Activated naive CD4-positive, alpha-beta T cell treated with anti-CD3 and anti-CD28 coated beads for 36 hours (primary cell): Measurements from ENCODE around the gene CHMP4B. TPM values are rescaled to one million over a fixed set of nuclear protein-coding genes. Genes with fewer than 3 reads are reported as not detected.

Experiments
- CTCF ChIA-PET: fragments of 350-600 bp; sonication (Branson Sonifier 250); formaldehyde crosslinking; loops from one replicate; lab custom pipeline; 2021; ENCODE audit warnings: antibody characterized with exemption; lab: Charles Lee
- DNase-seq: peaks from one replicate; pipeline ENCODE4 v3.0.0-alpha.2; 2020
- H3K27ac Mint-ChIP-seq: one replicate; pipeline ENCODE4 v1.8.0; 2021; ENCODE audit warnings: mild to moderate bottlenecking, mixed read lengths
- H3K27me3 Mint-ChIP-seq: one replicate; pipeline ENCODE4 v1.8.0; 2021; ENCODE audit warnings: low read depth, mixed read lengths
- H3K36me3 Mint-ChIP-seq: one replicate; pipeline ENCODE4 v1.8.0; 2021; ENCODE audit warnings: low read depth, mixed read lengths
- H3K4me1 Mint-ChIP-seq: one replicate; pipeline ENCODE4 v1.8.0; 2021; ENCODE audit warnings: low read depth, mixed read lengths
- H3K4me3 Mint-ChIP-seq: one replicate; pipeline ENCODE4 v1.8.0; 2021; ENCODE audit warnings: mild to moderate bottlenecking, moderate library complexity, mixed read lengths
- H3K9me3 Mint-ChIP-seq: one replicate; pipeline ENCODE4 v1.8.0; 2021; ENCODE audit warnings: mixed read lengths
- intact Hi-C: fragments of 100-400 bp; cut with micrococcal nuclease; formaldehyde crosslinking; loops from one replicate; pipeline ENCODE4 v1.15.1; 2023
- total RNA-seq, 2 experiments: library from RNA; stranded (reverse); gene quantifications; one replicate each; pipeline ENCODE4 v1.2.3, GENCODE V29; 2021

Gene CHMP4B
- total RNA-seq, 2 experiments from 2014 or later: 68.9 to 69.7 TPM

- peaks cover 52% of the 10 kb centered on the region for H3K4me1 Mint-ChIP-seq
- H3K36me3 Mint-ChIP-seq: peaks cover 16% of the 10 kb centered on the region
- DNase-seq: peak; percentile 63
- intact Hi-C loops: loop anchor here (1.0 to 5.0 kb wide), 4 partner anchors 32 to 865 kb away; partner anchors contain the start of genes ACTL10 and PIGU
- no peaks in the 10 kb centered on the region for H3K9me3 Mint-ChIP-seq
- CTCF ChIA-PET: interaction anchor here (1.4 kb wide), 1 partner anchor 40 kb away, joined by 4 read pairs; no protein-coding TSS in a partner anchor
- peak overlapping the region; percentile 87 for H3K27ac Mint-ChIP-seq
- H3K4me3 Mint-ChIP-seq: peak overlapping the region; percentile 87
- no peaks in the 10 kb centered on the region for H3K27me3 Mint-ChIP-seq
Measured at GRCh38 chr20:33812152-33812849, 1.2 kb downstream of the CHMP4B start.

- CTCF ChIA-PET: interaction anchor here (1.2 to 1.4 kb wide), 2 partner anchors 10 to 39 kb away, joined by 3 to 4 read pairs; no protein-coding TSS in a partner anchor
- Mint-ChIP-seq H3K27me3 (no peaks in the 10 kb centered on the region), H3K4me1 (peaks cover 59% of the 10 kb centered on the region), H3K27ac (peak overlapping the region; percentile 87), H3K9me3 (no peaks in the 10 kb centered on the region), H3K4me3 (peak overlapping the region; percentile 87), H3K36me3 (peaks cover 16% of the 10 kb centered on the region)
- no peak for DNase-seq
- intact Hi-C loops: loop anchor here (1.0 to 5.0 kb wide), 4 partner anchors 31 to 864 kb away; partner anchors contain the start of genes ACTL10 and PIGU
Measured at GRCh38 chr20:33812908-33813462, 1.8 kb downstream of the CHMP4B start.

GRCh38 chr20:33814238-33814712, 3.1 kb downstream of the CHMP4B start:
- Mint-ChIP-seq H3K4me3 (no peak overlapping the region), H3K9me3 (no peaks in the 10 kb centered on the region), H3K27ac (peak overlapping the region; percentile 42), H3K36me3 (peaks cover 16% of the 10 kb centered on the region), H3K4me1 (peaks cover 69% of the 10 kb centered on the region), H3K27me3 (no peaks in the 10 kb centered on the region)
- DNase-seq: peak; percentile 57
- CTCF ChIA-PET: interaction anchor here (0.9 to 1.9 kb wide), 2 partner anchors 22 to 315 kb away, joined by 3 to 8 read pairs; no protein-coding TSS in a partner anchor
- intact Hi-C loops: loop anchor here (5.0 kb wide), 2 partner anchors 147 to 863 kb away; partner anchors contain the start of genes ACTL10 and PIGU

GRCh38 chr20:33815671-33816070, 4.5 kb downstream of the CHMP4B start:
- Mint-ChIP-seq H3K27ac (no peak overlapping the region), H3K36me3 (peaks cover 18% of the 10 kb centered on the region), H3K9me3 (no peaks in the 10 kb centered on the region), H3K27me3 (no peaks in the 10 kb centered on the region), H3K4me1 (peaks cover 76% of the 10 kb centered on the region), H3K4me3 (no peak overlapping the region)
- CTCF ChIA-PET: interaction anchor here (0.7 kb wide), 1 partner anchor 25 kb away, joined by 3 read pairs; no protein-coding TSS in a partner anchor
- DNase-seq: no peak
- intact Hi-C loops: no loop called here

GRCh38 chr20:33816191-33816590, 5.0 kb downstream of the CHMP4B start:
- H3K27me3 Mint-ChIP-seq: no peaks in the 10 kb centered on the region
- CTCF ChIA-PET: interaction anchor here (0.7 kb wide), 1 partner anchor 24 kb away, joined by 3 read pairs; no protein-coding TSS in a partner anchor

GRCh38 chr20:33817411-33817810, 6.3 kb downstream of the CHMP4B start:
- Mint-ChIP-seq H3K27me3 (no peaks in the 10 kb centered on the region), H3K9me3 (no peaks in the 10 kb centered on the region), H3K4me1 (peaks cover 80% of the 10 kb centered on the region), H3K4me3 (no peak overlapping the region), H3K27ac (no peak overlapping the region), H3K36me3 (peaks cover 15% of the 10 kb centered on the region)
- DNase-seq: no peak
- CTCF ChIA-PET: no interaction called here
- intact Hi-C loops: no loop called here

More at GRCh38 chr20:33816191-33816590, 5.0 kb downstream of the CHMP4B start:
- Mint-ChIP-seq H3K4me3 (no peak overlapping the region), H3K27ac (no peak overlapping the region), H3K36me3 (peaks cover 17% of the 10 kb centered on the region), H3K9me3 (no peaks in the 10 kb centered on the region), H3K4me1 (peaks cover 74% of the 10 kb centered on the region)
- DNase-seq: no peak
- intact Hi-C loops: no loop called here

- Mint-ChIP-seq H3K27me3 (no peaks in the 10 kb centered on the region), H3K27ac (no peak overlapping the region), H3K4me1 (peaks cover 76% of the 10 kb centered on the region), H3K9me3 (no peaks in the 10 kb centered on the region), H3K4me3 (no peak overlapping the region), H3K36me3 (peaks cover 5% of the 10 kb centered on the region)
- intact Hi-C loops: no loop called here
- DNase-seq: no peak
- CTCF ChIA-PET: interaction anchor here (1.1 to 2.5 kb wide), 2 partner anchors 25 to 28 kb away, joined by 4 to 8 read pairs; no protein-coding TSS in a partner anchor
Measured at GRCh38 chr20:33819456-33819855, 8.3 kb downstream of the CHMP4B start.

- DNase-seq: no peak
- no peaks in the 10 kb centered on the region for H3K9me3 Mint-ChIP-seq
- intact Hi-C loops: no loop called here
- H3K27me3 Mint-ChIP-seq: no peaks in the 10 kb centered on the region
- peaks cover 2% of the 10 kb centered on the region for H3K36me3 Mint-ChIP-seq
- CTCF ChIA-PET: interaction anchor here (2.5 kb wide), 1 partner anchor 26 kb away, joined by 8 read pairs; no protein-coding TSS in a partner anchor
- no peak overlapping the region for H3K27ac Mint-ChIP-seq
- peaks cover 79% of the 10 kb centered on the region for H3K4me1 Mint-ChIP-seq
- no peak overlapping the region for H3K4me3 Mint-ChIP-seq
Measured at GRCh38 chr20:33820362-33820761, 9.2 kb downstream of the CHMP4B start.

- no peaks in the 10 kb centered on the region for H3K9me3 Mint-ChIP-seq
- H3K27me3 Mint-ChIP-seq: no peaks in the 10 kb centered on the region
- CTCF ChIA-PET: interaction anchor here (1.2 kb wide), 1 partner anchor 42 kb away, joined by 4 read pairs; no protein-coding TSS in a partner anchor
- intact Hi-C loops: no loop called here
- no peak overlapping the region for H3K4me3 Mint-ChIP-seq
- no peak overlapping the region for H3K27ac Mint-ChIP-seq
- H3K36me3 Mint-ChIP-seq: peaks cover 2% of the 10 kb centered on the region
- no peak for DNase-seq
- H3K4me1 Mint-ChIP-seq: peaks cover 79% of the 10 kb centered on the region
Measured at GRCh38 chr20:33821270-33821836, 10.2 kb downstream of the CHMP4B start.

GRCh38 chr20:33822423-33822822, 11.3 kb downstream of the CHMP4B start:
- intact Hi-C loops: no loop called here
- CTCF ChIA-PET: interaction anchor here (0.7 to 1.6 kb wide), 4 partner anchors 9 to 189 kb away, joined by 3 to 5 read pairs (median 4); no protein-coding TSS in a partner anchor
- H3K4me3 Mint-ChIP-seq: no peak overlapping the region
- no peak overlapping the region for H3K27ac Mint-ChIP-seq
- peaks cover 2% of the 10 kb centered on the region for H3K36me3 Mint-ChIP-seq
- H3K4me1 Mint-ChIP-seq: peaks cover 80% of the 10 kb centered on the region
- no peaks in the 10 kb centered on the region for H3K27me3 Mint-ChIP-seq
- no peak for DNase-seq
- no peaks in the 10 kb centered on the region for H3K9me3 Mint-ChIP-seq

GRCh38 chr20:33822991-33823390, 11.8 kb downstream of the CHMP4B start:
- CTCF ChIA-PET: interaction anchor here (0.7 to 1.6 kb wide), 3 partner anchors 10 to 189 kb away, joined by 3 to 5 read pairs (median 3); no protein-coding TSS in a partner anchor
- intact Hi-C loops: no loop called here
- H3K4me1 Mint-ChIP-seq: peaks cover 79% of the 10 kb centered on the region
- H3K9me3 Mint-ChIP-seq: no peaks in the 10 kb centered on the region
- no peak overlapping the region for H3K27ac Mint-ChIP-seq
- no peaks in the 10 kb centered on the region for H3K27me3 Mint-ChIP-seq
- peaks cover 2% of the 10 kb centered on the region for H3K36me3 Mint-ChIP-seq
- DNase-seq: no peak
- H3K4me3 Mint-ChIP-seq: no peak overlapping the region

GRCh38 chr20:33824852-33825251, 13.7 kb downstream of the CHMP4B start:
- no peaks in the 10 kb centered on the region for H3K27me3 Mint-ChIP-seq
- H3K36me3 Mint-ChIP-seq: no peaks in the 10 kb centered on the region
- CTCF ChIA-PET: interaction anchor here (1.2 to 2.2 kb wide), 2 partner anchors 33 to 91 kb away, joined by 3 to 7 read pairs; no protein-coding TSS in a partner anchor
- H3K9me3 Mint-ChIP-seq: no peaks in the 10 kb centered on the region
- intact Hi-C loops: no loop called here
- H3K4me1 Mint-ChIP-seq: peaks cover 74% of the 10 kb centered on the region
- H3K4me3 Mint-ChIP-seq: no peak overlapping the region
- DNase-seq: no peak
- H3K27ac Mint-ChIP-seq: no peak overlapping the region
